ENCODE measurements around the gene DLK2.
"Not testable (repeated sequence)": the region's sequence is repeated elsewhere in the genome, so short reads cannot be mapped to it uniquely, and the experiment has no call there.

The DLK2 gene

GRCh38 chr6:43432009-43432945 lies 23.1 kb downstream of the DLK2 start:
- TF ChIP-seq CTCF (IDR thresholded peaks at IDR 0.05; ENCODE audit: control insufficient read depth, extremely low read depth, insufficient read depth) = no peak
- no peak for DNase-seq (ENCODE audit: low read depth)
- H3K4me3 ChIP-seq (ENCODE audit: low read depth, low read length) = no peak overlapping the region

GRCh38 chr6:43428874-43429273 lies 26.5 kb downstream of the DLK2 start:
- no peak for TF ChIP-seq CTCF (IDR thresholded peaks at IDR 0.05; ENCODE audit: control insufficient read depth, extremely low read depth, insufficient read depth)
- DNase-seq (ENCODE audit: low read depth) = no peak
- H3K4me3 ChIP-seq (ENCODE audit: low read depth, low read length) = peak overlapping the region; percentile 88

GRCh38 chr6:43428112-43428570 lies 27.2 kb downstream of the DLK2 start:
- DNase-seq (ENCODE audit: low read depth) = no peak
- peak overlapping the region; percentile 88 for H3K4me3 ChIP-seq (ENCODE audit: low read depth, low read length)
- no peak for TF ChIP-seq CTCF (IDR thresholded peaks at IDR 0.05; ENCODE audit: control insufficient read depth, extremely low read depth, insufficient read depth)

GRCh38 chr6:43427406-43428111 lies 27.8 kb downstream of the DLK2 start, which contains the start of gene ABCC10:
ABCC10 (plus strand) TSS chr6:43427541; CDS start chr6:43427979, 438 bp downstream.
- DNase-seq (ENCODE audit: low read depth) = peak; percentile 83
- peak; percentile 6; the same call in 1 of the 2 replicates for TF ChIP-seq CTCF (IDR thresholded peaks at IDR 0.05; ENCODE audit: control insufficient read depth, extremely low read depth, insufficient read depth)
- peak within 1 kb of the TSS; percentile 88 for H3K4me3 ChIP-seq (ENCODE audit: low read depth, low read length)

GRCh38 chr6:43426928-43427405 lies 28.4 kb downstream of the DLK2 start:
- DNase-seq (ENCODE audit: low read depth) = no peak
- TF ChIP-seq CTCF (IDR thresholded peaks at IDR 0.05; ENCODE audit: control insufficient read depth, extremely low read depth, insufficient read depth) = no peak
- H3K4me3 ChIP-seq (ENCODE audit: low read depth, low read length) = peak overlapping the region; percentile 88

- H3K4me3 ChIP-seq (ENCODE audit: low read depth, low read length); DNase-seq (ENCODE audit: low read depth): not testable (repeated sequence)
Observed at GRCh38 chr6:43425083-43425482, 30.3 kb downstream of the DLK2 start.

GRCh38 chr6:43421831-43422230 lies 33.5 kb downstream of the DLK2 start:
- DNase-seq (ENCODE audit: low read depth) = no peak
- no peak for TF ChIP-seq CTCF (IDR thresholded peaks at IDR 0.05; ENCODE audit: control insufficient read depth, extremely low read depth, insufficient read depth)
- no peak overlapping the region for H3K4me3 ChIP-seq (ENCODE audit: low read depth, low read length)
